Measurements from ENCODE around the gene TCTN2.

The TCTN2 gene

GRCh38 chr12:123733229-123733628 lies 62.3 kb downstream of the TCTN2 start:
- DNase-seq (ENCODE audit: insufficient read length, low spot score) (no peak), FAIRE-seq (no peak)
- TF ChIP-seq CTCF (IDR thresholded peaks at IDR 0.05; ENCODE audit: insufficient read depth, missing control alignments), result no peak

DNA sequence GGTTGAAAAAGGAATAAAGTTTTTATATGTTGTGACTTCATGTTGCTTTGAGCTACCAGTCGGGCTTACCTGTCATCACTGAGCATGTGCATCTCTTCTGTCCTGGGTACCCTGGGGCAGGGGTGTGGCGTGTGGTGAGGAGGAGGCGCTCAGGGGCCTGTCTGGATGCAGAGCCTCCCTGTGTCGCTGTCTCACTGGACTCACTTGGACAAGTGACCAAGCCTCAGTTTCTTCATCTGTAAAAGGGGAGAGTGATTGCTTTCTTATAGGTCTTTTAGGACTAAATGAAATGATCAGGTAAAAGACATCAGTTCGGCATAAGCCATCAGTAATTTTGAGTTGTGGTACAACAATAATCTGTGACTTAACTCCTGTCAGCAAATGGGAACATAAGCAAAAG lies 63.4 kb downstream of the TCTN2 start:
- DNase-seq (ENCODE audit: insufficient read length, low spot score), result no peak
- TF ChIP-seq CTCF (IDR thresholded peaks at IDR 0.05; ENCODE audit: insufficient read depth, missing control alignments), result no peak
- no peak for FAIRE-seq

GRCh38 chr12:123741937-123742572 lies 71.1 kb downstream of the TCTN2 start:
- TF ChIP-seq CTCF (IDR thresholded peaks at IDR 0.05; ENCODE audit: insufficient read depth, missing control alignments), result no peak
- FAIRE-seq (no peak), DNase-seq (ENCODE audit: insufficient read length, low spot score) (no peak)

- no peak for TF ChIP-seq CTCF (IDR thresholded peaks at IDR 0.05; ENCODE audit: insufficient read depth, missing control alignments)
Measured at GRCh38 chr12:123743002-123743401, 72.1 kb downstream of the TCTN2 start.

GRCh38 chr12:123744836-123745235 lies 73.9 kb downstream of the TCTN2 start:
- no peak for FAIRE-seq
- TF ChIP-seq CTCF (IDR thresholded peaks at IDR 0.05; ENCODE audit: insufficient read depth, missing control alignments), result peak; percentile 30
- no peak for DNase-seq (ENCODE audit: insufficient read length, low spot score)

More at GRCh38 chr12:123743002-123743401, 72.1 kb downstream of the TCTN2 start:
- no peak for FAIRE-seq
- no peak for DNase-seq (ENCODE audit: insufficient read length, low spot score)

DNA sequence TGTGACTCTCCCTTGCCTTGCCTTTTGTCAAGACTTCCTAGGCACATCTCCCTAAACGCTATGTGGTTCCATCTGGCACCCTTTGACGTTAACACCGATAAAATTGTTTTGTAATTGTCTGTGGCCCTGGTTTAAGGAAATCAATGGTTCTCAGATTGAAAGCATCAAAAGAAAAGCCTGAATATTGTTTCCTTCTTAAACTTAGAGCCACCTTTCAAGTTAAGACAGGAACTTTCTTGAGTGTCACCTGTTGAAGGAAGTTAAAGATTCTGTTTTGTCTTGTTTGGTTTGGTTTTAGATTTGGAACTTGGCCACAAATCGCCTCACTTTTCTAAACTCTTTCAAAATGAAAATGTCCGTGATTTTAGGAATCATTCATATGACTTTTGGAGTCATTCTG lies 76.4 kb downstream of the TCTN2 start:
- no peak for FAIRE-seq

More for the DNA sequence above, 76.4 kb downstream of the TCTN2 start:
- DNase-seq (ENCODE audit: insufficient read length, low spot score), result no peak
- TF ChIP-seq CTCF (IDR thresholded peaks at IDR 0.05; ENCODE audit: insufficient read depth, missing control alignments), result no peak

Measured in D721Med (cell line).